HuH-7.5 (cell line): Measurements from ENCODE around the gene ANXA7.
"Not testable (repeated sequence)": the region's sequence is repeated elsewhere in the genome, so short reads cannot be mapped to it uniquely, and the experiment has no call there.

Source experiments
- DNase-seq: peaks from one replicate; pipeline ENCODE4 v3.0.0; 2011; ENCODE audit warnings: low spot score

ANXA7 gene

DNA sequence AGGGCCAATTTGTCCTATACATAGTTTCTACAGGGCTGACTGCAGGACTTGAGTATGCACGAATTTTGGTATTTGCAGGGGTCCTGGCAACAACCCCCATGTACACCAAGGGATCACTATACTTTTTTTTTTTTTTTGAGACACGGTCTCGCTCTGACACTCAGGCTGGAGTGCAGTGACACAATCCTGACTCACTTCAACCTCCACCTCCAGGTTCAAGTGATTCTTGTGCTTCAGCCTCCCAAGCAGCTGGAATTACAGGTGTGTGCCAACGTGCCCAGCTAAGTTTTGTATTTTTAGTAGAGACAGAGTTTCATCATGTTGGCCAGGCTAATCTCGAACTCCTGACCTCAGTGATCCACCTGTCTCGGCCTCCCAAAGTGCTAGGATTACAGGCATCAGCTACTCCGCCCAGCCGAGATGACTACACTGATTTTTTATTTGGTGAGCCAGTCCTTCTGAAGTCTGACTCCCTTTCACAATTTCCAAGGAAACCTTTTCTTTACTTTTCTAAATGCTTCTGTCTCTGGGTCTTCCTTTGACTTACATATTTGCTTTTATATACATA is 75.0 kb downstream of the ANXA7 start:
- no peak for DNase-seq

DNA sequence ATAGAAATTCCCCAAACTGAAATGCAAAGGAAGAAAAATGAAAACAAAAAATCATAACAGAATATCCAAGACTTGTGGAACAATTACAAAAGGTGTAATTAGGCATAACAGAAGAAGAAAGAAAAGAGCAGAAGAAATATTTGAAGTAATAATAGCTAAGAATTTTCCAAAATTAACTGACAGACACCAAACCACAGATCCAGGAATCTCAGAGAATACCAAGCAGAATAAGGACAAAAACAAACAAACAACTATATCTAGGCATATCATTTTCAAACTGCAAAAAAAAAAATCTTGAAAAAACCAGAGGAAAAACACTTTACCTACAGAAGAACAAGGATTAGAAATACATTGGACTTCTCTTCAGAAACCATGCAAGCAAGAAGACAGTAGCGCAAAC is 80.7 kb downstream of the ANXA7 start:
- no peak for DNase-seq

DNA sequence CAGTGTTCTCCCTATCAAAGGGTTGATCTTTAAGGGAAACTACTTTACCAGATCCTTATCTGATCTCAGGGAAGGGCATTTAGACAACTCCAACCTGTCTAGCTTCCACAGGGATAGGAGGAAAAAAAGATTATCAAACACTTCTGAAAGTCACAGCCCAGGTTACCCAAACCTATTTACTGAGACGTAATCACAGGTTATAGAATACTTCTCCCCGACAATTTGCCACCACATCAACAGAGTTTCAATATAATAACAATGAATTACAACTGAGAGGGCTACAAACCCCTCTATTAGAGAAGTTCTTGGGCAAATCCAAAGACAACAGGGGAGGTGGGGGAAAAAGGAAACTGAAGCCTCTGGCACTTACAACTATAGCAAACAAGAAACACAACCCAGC is 81.5 kb downstream of the ANXA7 start:
- DNase-seq: no peak

- DNase-seq: not testable (repeated sequence)
Observed at GRCh38 chr10:73328523-73328922, 85.3 kb downstream of the ANXA7 start.

DNA sequence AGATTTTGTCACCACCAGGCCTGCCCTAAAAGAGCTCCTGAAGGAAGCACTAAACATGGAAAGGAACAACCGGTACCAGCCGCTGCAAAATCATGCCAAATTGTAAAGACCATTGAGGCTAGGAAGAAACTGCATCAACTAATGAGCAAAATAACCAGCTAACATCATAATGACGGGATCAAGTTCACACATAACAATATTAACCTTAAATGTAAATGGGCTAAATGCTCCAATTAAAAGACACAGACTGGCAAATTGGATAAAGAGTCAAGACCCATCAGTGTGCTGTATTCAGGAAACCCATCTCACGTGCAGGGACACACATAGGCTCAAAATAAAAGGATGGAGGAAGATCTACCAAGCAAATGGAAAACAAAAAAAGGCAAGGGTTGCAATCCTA is 88.6 kb downstream of the ANXA7 start:
- DNase-seq: not testable (repeated sequence)
